GM18517 (cell line): ENCODE measurements around the gene SLC38A6.

Experiments used
- ATAC-seq: cut with Tn5 transposase; IDR thresholded peaks from one replicate; pipeline ENCODE4 v1.9.1; 2021; ENCODE audit warnings: mild to moderate bottlenecking, moderate library complexity; ENCODE audit not compliant: unreplicated experiment

The SLC38A6 gene

DNA sequence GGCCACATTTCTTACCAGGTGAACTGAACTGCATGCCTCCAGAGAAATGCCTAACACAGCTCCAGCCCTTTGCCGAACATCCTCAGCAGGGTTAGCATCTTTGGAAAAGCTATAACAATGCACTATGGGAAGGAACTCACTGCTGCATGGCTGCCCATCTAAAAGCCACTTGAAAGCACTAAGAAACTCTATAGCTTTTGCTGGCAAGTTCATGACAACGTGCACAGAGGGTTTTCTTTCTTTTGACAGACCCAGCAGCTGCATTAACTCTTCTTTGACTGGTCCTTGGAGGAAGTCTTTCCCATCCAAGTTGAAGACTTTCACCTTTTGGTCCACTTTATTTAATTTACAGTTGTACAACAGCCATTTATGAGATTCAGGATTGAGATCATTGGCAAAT is 5.5 kb upstream of the SLC38A6 start:
- ATAC-seq: no peak

DNA sequence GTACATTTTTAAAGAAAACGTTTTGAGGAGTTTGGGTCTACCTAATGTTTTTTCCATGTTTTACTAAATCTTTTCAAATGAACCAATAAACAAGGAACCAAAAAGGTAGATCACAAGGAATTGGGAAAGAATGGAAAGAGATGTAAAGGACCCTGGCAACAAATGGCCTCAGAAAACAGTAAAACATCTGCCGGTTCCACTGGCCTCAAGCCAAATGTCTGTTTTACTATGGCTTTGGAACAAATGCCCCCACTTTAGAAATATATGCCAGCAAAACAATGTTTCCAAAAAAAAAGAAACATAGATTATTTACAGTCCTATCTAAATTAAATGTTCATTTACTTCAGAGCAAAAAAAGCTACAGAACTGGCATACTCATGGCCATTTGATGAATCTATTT is 3.2 kb upstream of the SLC38A6 start:
- no peak for ATAC-seq

GRCh38 chr14:60981633-60982455 is 799 bp downstream of the SLC38A6 start:
- no peak for ATAC-seq

DNA sequence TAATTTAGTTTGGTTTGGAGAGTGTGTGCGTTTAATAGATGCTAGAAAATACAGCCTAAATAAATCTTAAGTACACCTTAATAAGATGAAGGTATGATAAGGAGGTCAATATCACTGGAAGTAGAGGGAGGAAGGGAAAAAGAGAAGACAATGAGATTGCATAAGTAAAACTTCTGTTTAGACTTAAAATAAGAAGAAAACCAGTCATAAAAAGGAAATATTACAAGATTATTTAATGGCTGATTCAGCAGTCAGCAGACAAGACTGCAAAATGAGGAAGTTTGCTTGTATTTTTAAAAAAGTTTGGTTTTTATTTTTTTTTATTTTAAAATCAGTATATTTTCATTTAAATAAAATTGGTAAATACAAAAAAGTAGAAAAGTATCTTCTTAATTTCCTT is 3.2 kb downstream of the SLC38A6 start:
- no peak for ATAC-seq

GRCh38 chr14:60986500-60986899 is 5.5 kb downstream of the SLC38A6 start:
- no peak for ATAC-seq

GRCh38 chr14:60989599-60989998 is 8.6 kb downstream of the SLC38A6 start:
- no peak for ATAC-seq

- no peak for ATAC-seq
Observed at GRCh38 chr14:60998617-60999016, 17.6 kb downstream of the SLC38A6 start.

- ATAC-seq: no peak
Observed at GRCh38 chr14:60999536-60999935, 18.5 kb downstream of the SLC38A6 start.

DNA sequence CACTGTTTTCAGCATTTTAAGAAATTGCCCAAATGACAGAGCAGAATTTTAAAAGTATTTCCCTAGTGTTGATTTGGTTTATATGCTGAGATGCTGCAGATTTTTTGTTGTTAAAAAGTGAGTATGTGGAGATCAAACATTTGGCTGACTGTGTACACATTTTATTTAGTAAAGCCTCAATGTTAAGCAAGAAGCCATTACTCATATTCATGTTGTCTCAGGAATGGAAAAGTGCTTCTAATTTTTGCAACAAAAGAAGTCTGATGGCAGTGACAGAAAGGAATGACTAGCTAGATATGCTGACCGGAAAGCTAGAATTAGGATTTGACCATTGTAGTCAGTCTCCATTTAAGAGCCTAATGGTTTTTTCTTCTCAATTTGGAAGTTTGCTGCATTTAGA is 22.5 kb downstream of the SLC38A6 start:
- no peak for ATAC-seq

- ATAC-seq: no peak
Observed at GRCh38 chr14:61019537-61019936, 38.5 kb downstream of the SLC38A6 start.

DNA sequence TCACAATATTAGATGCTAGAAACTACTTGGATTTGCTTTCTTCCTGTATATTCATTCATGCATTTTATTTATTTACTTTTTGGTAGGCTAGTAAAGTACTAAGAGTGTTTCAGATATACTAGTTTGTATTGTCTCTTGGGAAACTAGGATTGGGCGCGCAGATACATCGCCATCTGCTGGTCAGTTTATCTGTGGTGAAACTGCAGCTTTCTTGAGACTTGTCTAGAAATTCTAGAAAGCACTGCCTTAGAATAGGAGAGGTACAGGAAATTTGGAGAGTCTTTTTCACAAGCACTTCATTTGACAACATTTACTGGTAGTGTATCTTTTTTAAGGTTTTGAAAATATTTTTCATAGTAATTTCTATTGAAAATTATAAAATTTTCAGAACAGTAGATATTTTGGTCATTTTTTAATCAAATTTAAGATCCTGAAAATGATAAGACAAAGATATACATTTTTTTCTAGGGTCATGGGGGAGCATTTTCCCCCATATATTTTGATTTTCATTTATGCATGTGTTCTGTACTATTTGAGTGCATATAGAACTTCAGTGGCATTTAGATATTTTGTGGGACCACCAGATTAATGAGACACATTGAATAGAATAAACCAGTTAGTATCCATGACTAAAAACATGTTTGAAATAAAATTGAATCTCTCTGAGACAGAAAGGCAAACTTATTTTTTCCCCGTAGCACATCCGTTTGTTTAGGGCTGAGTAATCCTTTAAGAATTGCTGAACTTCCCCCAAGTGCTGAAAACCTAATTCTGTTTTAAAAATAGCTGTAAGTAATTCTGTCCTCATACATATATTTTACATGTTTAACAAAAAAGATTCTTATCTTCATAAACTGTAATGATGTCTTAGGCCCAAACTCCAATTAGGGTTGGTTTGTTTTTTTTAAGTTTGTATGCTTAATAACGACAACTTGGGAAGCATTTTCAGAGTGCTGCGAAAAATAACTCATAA is 44.5 kb downstream of the SLC38A6 start:
- ATAC-seq: no peak

GRCh38 chr14:61026526-61026925 is 45.5 kb downstream of the SLC38A6 start:
- ATAC-seq: no peak

DNA sequence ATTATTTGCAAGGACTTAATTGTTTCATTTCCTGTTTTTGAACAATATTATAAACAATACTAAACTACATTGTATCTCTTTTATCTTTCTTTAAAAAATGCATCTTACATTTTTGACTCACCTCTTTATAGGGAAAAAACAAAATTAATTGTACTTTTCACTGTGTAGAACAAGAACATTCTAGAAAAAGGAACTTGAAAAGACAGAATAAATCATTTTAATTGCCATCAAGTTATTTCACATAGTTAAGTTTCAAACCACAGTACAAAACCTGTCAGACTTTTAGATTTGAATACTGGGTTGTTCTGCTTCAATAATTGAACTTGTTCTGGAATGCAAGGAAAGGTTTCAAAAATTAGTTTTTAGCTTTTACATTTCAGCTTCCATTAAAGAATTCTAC is 50.0 kb downstream of the SLC38A6 start:
- no peak for ATAC-seq

- ATAC-seq: no peak
Observed at GRCh38 chr14:61033054-61033453, 52.0 kb downstream of the SLC38A6 start.

- no peak for ATAC-seq
Observed at GRCh38 chr14:61033855-61034254, 52.8 kb downstream of the SLC38A6 start.

- ATAC-seq: peak; percentile 91
Observed at GRCh38 chr14:61034416-61035120, 53.5 kb downstream of the SLC38A6 start.

GRCh38 chr14:61037215-61037614 is 56.2 kb downstream of the SLC38A6 start:
- no peak for ATAC-seq

DNA sequence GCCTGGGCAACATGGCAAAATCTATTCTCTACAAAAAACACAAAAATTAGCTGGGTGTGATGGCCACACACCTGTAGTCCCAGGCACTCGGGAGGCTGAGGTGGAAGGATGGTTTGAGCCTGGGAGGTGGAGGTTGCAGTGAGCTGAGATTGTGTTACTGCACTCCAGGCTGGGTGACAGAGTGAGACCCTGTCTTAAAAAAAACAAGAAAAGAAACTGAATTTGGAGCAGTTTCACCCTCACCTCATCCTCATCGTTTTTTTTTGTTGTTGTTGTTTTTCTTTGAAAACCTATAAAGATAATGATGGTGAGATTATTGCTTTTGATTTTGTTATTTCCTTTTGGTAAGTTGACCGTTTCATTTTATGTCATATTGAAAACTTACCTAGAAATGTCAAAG is 60.7 kb downstream of the SLC38A6 start:
- no peak for ATAC-seq

DNA sequence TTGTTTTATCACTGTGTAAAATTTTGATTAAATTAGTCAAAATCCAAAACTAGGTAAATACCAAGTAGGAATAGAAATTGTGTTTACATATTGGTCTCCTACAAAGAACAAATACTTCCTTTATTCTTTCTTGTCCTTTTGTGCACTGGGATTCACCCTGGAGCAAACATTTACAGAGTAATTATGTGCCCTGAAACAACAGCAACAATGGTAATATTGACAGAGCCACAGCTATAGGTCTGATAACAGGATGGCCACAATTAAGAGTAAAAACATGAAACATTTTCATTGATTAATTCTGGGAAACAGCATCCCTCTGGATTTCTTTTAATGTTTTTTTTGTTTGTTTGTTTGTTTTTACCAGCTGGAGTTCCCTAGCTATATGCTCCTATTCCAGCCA is 61.2 kb downstream of the SLC38A6 start:
- no peak for ATAC-seq

- ATAC-seq: no peak
Observed at GRCh38 chr14:61043506-61043905, 62.5 kb downstream of the SLC38A6 start.

GRCh38 chr14:61047021-61047420 is 66.0 kb downstream of the SLC38A6 start:
- ATAC-seq: no peak
